NK-92 treated with Interleukin-12 subunit alpha and Interleukin-12 subunit beta, amount 100 ng/mL, for 24 hours (cell line): ENCODE data around the gene INSYN1.

ENCODE experiments used
- DNase-seq: peaks from one replicate; lab custom pipeline; 2025; lab: John Stamatoyannopoulos, UW

INSYN1 gene

DNA sequence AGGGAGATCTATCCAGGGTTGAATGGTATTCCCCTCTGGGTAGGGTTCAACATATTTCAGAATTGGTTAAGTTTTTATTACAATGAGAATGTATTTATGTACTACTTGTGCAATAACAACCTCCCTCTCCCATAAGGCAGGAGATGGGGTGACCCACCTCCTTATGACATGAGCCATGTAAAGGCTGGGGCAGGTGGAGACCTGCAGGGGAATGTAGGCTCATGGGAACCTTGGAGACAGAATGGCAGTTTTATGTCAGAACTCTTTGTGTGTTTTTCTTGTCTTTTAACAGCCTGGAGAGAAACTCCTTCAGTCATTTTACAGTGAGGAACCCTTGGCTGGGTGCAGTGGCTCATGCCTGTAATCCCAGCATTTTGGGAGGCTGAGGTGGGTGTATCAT lies 24.6 kb upstream of the INSYN1 start:
- no peak for DNase-seq

DNA sequence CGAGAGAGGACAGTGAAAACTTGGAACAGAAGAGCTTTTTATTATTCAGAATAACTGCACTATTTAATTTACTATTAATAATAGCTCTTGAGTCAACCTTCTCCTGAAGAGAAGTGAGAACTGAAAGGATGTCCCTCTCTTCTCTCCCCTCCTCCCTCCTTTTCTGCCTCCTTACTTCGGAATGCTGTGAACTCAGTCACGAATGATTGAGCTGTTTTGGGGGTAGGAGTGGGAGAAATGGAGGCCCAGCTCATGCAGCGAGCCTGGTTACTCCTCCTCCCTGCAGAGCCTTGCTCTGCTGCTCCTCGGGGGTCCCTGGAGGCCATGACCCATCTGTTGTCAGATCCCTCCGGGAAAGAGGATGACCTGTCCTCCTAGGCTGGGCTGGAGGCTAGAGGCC lies 20.3 kb upstream of the INSYN1 start:
- DNase-seq: no peak

DNA sequence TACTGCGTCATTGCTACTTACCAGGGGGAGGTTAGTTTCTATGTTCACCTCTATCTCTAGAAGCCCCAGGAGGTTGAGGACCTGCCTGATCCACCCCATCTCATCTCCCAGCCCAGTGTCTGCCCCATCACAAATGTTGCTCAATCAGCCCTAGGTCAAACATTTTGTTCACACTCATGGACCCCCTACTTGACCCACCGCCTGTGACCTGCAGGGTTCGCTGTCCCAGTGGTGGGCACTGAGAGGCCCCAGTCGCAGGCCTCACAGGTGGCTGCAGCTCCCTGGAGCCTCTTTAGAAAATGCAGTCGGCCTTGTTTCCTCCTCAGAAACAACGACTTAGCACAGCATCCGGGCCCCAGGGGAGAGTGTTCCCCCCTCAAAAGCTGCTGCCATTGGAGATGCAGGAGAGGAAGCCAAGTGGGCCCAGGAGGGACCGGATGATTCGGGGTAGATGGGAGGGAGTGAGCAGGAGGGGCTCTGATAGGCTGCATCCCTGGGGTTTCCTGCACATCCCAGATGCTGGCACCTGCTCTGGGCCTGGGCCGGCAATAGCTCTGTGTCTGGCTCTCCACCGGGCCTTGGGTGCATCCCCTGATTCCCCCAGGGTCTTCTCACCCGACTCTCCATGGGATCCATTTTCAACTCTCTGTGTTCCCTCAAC lies 18.4 kb upstream of the INSYN1 start:
- no peak for DNase-seq

DNA sequence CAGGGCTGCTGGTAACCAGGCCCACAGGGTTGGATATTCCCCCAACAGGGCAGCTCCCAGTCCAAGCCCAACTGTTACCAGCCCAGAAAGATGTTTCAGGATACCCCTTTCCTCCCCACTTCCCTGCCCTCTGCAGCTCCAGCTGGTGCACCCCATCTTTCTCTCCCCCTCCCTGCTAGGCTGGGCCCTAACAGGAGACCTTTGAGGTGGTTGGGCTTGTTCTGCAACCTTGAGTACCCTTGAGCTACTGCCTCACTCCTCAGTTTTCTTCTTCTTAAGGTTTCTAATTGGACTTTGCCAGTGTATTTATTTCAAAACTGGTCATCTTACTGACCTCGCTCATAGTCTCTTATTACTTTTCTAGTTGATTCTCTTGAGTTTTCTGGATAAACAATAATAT lies 16.9 kb upstream of the INSYN1 start:
- DNase-seq: no peak

DNA sequence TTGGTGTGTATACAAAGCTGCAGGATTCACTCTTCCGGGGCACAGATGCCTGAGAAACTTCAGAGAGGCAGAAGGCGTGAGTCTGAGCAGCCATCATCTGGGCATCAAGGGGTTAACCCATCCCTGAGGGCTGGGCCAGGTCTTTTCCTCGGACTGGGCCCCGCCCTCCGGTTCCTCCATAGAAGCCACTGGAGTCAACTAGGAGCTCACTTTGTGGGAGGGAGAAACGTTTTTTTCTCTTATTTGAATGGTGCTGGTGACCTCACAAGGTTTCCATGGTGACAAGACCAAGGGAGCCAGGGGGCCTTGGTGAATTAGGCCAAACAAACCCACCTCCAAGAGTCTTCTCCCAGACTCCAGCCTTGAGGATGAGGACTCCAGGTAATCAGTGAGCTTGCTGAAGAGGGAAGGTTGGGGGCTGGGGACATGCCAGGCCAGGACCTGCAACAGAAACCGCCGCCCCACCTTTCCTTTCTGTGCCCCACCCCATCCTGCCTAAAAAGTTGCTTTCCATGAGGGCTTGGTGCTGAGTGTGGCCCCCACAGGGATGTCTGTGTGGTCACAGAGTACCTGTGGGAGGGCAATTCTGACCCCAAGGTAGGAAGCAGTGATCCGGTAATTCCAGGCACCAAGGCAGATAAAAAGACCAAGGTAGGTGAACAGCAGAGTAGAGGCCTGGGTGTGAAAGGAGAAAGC lies 14.8 kb upstream of the INSYN1 start:
- DNase-seq: no peak

DNA sequence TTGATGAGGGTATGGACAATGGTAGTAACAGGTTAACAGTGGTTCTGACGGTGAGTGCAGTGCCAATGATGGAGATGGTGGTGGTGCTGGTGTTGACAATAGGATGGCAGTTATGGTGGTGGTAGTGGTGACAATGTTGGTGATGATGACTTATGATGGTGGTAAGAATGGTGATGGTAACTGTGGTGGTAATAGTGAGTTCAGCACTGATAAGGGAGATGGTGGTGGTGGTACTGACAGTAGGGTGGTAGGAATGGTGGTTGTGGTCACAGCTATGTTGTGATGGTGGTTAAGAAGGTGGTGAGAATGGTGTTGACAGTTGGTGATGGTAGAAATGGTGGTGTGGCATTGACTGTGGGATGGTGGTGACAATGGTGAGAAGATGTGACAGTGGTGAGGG lies 13.4 kb upstream of the INSYN1 start:
- DNase-seq: no peak

DNA sequence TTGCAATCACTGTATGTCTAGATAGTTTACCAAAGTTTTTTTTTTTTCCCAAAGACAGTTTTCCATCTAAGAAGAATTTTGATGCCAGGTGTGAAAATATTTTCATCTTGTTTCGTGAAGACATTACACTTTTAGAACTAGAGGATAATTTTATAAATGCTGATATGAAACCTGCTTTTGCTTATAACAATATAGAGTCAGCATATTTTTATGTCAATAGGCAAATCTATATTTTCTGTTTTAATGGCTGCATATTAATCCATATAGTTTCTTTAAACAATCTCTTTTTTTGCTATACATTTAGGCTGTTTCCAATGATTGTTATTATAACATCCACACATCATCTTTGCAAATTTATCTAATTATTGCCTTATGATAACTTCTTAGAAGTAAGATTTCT lies 12.6 kb upstream of the INSYN1 start:
- no peak for DNase-seq

DNA sequence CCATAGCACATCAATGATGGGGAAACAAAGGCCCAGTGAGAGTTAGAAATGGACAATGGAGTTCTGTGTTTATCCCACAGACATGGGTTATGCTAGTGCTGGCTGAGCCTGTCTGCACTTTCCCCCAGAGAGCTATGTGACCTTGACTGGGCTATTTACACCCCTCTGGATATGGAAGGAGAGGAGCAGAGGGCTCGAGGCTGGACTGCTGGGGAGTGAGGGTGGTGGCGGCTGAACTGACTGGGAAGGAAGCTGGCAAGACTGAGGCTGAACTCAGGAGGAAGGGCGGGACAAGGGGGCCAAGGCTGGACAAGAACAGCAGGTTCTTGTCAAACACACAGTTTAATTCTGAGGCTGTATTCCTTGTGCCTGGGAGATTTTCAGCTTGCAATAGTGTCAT lies 10.8 kb upstream of the INSYN1 start:
- no peak for DNase-seq

DNA sequence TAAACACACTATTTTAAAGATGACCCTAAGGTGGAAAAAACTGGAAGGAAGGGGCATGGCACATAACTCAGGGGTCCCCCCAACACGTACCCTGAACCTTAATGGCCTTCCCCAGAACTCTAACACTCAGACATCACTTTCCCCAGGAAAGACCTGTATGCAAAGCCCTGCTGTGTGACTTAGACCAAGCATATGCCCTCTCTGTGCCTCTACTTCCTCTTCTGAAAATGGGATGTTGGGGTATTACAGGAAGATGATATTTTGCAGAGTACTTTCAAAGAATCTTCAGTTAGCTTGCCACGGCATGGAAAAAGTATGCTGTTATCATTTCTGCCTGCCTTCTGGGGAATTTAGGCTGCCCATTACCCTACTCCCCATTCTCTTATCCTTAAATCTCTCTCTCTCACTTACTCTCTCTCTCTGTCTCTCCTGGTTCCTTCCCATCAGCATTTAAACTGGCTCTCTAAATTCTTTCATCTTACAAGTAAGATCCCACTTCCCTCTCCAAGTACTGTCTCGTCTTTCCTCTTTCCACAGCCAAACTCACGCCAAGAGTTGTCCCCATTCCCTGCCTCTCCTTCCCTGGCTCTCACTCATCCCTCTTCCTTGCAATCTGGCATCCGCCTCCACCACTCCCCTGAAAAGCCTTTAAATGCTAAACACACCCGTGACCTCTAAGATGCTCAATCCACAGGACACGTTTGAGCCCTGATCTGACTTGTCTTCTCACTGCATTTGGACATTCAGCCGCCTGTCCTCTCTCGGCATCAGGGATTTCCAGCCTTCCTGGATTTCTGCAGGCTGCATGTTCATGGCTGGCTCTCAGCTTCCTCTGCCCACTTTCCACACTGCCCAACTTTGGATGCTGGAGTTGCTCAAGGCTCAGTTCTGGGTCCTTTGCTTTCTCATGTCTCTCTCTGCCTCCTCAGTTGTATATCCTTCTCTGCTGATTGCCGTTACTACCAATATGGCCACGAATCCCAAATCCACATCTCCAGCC lies 7.5 kb upstream of the INSYN1 start:
- no peak for DNase-seq

DNA sequence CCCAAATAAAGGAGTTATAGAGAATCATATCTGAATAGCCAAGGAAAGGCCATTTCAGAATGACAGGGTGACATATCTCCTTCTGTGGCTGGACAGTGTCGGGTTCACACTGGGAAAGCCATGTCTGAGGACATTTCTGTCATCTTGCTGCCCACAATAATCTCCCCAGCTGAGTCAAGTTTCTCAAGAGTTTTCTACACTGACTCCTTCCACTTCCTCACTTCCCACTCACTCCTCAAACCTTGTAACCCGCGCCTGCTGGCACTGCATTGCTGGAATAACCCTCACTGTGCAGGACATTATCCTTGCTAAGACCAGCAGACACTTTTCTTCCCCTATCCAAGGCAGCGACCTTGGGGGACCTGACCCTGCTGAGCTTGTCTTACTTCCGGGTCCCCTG lies 5.3 kb upstream of the INSYN1 start:
- DNase-seq: no peak

DNA sequence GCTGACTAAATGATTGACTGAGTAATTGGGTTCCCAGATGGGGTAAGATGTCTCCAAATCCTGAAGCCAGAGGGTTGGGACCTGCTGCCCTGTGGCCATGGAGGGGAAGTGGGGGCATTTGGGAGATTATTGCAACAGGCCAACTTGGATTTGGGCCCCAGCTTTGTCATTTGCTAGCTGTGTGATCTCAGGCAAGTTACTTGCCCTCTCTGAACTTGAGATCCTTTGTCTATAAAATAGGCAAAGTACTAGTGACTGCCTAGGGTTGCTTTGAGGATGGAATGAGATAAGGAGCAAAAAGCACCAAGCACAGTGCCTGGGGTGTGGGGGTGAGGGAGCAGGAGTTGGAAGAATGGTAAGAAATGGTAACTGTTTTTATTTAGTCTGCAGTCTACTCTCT lies 4.4 kb upstream of the INSYN1 start:
- DNase-seq: no peak

DNA sequence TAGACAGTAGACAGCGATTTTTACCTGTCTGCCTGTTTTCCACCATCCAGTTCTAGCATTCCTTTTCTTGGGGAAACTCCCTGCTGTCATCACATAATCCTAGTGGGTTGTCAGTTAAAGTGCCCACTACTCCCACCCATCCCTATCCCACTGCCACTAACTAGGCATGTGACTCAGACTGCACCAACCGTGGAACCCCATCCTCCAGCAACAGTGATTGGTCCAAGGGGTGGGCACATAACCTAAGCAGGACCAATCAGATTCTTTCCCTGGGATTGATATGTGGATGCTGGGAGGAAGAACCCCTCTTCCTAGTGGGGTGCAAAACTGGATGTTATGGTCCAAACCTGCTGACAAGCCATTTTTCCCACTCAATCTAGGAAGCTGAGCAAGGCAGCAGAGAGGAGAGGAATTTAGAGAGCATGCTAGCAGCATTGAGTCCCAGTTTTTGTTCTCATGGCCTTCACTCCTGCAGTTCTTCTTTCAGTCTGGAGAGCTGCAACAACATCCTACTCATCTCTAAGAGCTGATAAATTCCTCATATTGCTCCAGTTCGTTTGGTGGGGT lies 3.9 kb upstream of the INSYN1 start:
- DNase-seq: no peak

DNA sequence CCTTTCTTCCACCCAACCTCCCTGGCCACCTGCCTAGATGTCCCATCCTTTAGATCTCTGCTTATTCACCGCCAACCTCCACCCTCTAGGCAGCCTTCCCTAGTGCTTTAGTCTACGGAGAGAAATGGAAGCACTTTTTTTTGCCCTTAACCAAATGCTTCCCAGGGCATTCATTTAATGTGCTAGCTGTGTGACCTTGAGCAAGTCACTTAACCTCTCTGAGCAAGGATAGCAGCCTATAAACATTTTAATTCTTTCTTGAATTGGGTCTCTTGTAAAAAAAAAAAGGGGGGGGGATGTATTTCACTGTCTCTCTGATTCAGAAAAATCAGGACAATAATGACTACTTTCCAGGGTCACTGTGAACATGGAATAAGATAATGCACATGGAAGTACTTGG lies 3.2 kb upstream of the INSYN1 start:
- DNase-seq: no peak

DNA sequence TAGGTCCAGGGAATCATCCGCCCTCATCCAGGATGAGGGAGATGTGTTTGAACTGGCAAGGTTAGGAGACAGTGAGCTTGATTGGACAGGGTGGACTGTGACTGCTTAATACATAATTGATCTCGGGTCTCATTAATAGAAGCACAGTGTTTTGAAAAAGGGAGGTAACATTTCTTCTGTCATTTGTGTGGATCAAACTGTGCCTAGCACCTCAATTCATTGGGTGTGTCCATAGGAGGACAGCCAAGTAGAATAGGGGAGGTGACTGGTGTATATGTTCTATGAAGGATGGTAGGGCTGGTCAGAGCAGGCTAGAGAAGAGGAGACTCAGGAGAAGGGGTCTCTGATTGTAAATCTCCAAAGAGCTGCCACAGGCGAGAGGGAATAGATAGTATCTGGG lies 2.8 kb upstream of the INSYN1 start:
- no peak for DNase-seq

DNA sequence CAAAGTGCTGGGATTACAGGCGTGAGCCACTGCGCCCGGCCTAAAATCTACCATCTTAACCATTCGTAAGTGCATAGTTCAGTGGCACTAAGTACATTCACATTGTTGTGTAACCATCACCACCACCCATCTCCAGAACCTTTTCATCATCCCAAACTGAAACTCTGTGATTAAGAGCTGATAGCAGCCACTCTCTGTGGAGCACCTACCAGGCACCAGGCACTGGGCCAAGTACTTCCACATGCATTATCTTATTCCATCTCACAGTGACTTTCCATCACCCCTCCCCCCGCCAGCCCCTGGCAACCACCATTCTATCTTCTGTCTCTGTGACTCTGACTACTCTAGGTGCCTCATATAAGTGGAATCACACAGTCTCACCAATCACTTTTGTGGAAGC lies 2.3 kb upstream of the INSYN1 start:
- DNase-seq: no peak

DNA sequence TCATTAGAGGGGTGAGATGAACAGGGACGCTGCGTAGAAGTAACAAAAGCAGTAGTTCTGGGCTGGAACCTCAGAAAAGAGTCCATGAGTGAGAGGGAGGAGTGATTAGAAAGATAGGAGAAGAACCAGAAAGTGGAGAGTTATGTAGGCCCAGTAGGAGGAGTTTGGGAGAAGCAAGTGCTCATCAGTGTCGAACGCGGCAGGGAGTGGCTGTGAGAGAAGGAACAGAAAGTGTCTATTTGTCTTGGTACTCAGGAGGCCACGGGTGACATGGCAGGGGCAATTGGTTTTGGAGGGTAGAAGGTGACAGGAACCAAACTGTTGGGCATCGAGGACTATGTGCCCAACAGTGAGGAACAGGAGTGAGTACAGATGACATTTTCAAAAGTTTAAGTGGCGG lies 1.3 kb upstream of the INSYN1 start:
- DNase-seq: no peak

DNA sequence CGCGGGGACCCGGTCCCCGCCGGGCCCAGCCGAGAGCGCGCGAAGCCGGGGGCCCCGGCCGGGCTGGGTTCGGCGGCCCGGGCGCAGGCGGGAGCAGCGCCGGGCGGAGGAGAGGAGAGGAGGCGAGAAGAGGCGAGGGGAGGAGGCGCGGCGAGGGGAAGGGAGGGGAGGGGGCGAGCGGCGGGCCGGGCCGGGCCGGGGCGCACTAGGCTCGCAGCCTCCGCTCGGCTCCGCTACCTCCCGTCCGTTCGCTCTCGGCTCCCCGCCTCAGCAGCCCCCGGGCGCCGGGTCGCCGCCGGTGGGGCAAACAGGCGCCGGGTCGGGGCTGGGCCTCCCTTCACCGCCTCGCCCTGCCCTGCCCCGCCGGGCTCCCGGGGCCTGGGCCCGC lies 351 bp downstream of the INSYN1 start:
- DNase-seq: no peak

DNA sequence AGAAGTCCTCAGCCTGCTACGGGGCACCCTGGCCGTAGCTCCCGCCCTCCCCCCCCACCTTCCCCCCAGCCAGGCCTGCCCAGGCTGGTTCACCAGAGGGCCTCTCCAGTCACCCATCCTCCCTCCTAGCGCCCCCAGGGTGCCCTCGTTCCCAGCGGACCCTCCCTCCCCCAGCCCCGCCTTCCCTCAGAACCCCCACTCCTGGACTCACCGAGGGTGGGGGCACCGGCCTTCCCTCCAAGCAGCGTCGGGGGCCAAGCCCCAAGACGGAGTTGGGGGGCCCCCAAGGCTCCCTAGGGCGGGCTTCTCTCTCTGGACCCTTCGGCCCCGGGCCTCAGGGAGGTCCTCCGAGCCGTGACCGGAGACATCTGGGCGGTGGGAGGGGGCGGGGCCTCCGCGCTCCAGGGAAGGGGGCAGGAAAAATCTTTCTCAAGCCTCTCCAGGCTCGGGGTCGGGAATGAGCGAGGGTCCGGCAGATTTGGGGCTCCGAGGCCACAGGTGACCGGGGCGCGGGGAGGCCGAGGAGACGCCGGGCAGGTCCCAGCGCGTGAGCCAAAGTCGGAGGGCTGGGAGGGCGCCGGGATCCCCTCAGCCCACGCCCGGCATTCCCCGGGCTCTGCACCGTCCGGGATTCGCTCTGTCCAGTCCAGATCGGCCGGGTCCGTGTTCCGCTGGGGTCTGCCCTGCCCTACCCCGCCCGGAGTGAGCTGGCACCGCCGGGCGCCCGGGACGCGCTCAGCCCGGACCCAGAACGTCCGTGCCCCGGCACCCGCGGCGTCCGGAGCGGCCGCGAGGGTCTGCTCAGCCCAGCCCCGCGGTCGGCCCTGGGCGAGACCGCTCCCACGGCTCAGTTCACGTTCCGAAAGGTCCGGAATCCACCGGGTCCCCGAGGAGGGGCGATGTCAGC lies 999 bp downstream of the INSYN1 start:
- DNase-seq: no peak

DNA sequence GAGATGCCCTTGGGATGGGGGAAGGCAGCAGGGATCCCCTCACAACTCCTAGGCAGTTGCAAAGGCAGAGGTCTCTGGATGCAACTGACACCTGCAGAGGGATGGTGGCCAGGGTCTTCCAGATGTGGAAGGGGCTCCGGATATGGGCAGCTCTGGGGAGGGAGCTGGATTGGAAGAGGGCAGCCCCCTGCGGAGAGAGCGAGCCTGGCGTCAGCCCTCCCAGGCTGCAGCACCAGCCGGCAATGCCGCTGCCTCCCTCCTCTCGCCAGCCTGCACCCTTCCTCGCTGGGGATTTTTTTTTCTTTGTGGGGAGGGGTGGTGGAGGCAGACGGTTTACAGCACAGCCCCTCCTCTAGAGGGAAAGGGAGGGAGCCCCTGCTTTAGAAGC lies 1.6 kb downstream of the INSYN1 start:
- DNase-seq: no peak

DNA sequence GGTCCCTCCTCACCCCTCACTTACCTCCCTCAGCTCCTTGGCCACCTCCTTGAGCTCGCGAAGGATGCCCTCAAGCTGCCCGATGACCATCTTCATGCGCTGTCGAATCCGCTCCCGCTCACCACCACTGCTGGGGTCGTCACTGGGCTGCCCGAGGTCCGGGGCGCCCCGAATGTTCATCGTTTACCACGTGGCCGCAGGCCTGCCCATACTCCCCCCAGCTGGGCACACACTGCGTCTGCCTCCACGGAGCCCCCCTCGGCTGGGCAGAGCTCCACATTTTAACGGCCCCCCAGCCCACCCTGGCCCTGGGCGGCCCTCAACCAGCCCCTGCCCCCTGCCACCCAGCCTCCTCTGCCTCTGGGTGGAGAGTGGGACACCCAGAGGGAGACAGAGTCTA lies 2.2 kb downstream of the INSYN1 start:
- DNase-seq: no peak

DNA sequence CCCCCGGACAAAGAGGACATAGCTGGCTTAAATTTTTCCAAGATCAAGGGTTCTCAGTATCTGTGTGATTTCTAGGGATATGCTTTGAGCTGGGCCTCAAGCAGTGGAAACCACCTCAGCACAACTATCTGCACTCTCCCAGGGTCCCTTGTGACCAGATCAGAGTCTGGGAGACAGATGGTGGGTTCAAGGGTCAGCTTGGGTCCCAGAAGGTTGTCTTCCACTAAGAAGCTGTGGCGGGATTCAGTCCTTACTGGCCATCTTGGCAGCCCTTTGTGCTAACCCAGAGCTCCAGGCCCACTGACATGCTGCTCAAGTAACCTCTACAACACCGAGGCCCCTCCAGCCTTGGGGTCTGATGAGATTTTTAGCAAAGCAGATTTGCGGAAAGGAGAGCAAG lies 2.7 kb downstream of the INSYN1 start:
- no peak for DNase-seq

DNA sequence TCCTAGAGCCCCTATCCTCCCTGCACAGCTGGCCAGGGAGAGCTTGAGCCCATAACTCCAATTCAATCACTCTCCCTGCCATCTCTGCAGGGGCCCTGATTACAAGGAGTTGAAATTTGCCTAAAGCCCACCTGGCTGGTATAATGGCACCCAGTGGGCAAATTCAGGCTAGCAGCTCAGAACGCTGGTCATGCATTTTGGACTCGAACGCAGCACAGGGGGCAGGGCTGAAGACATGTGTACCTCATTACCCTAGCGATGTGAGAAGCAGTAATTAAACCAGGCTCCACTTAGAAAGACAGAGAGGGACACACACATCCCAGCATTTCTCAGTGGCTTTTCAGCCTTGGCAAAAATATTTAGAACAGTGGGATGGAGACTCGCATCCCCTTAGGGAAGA lies 3.2 kb downstream of the INSYN1 start:
- no peak for DNase-seq
